Panc1 (cell line): ENCODE results near the gene AFG1L. TPM values are rescaled to one million over a fixed set of nuclear protein-coding genes. Genes with fewer than 3 reads are reported as not detected.

Experiments used
- ATAC-seq: fragments of 200-7000 bp; cut with Tn5 transposase; 2 replicates; pipeline ENCODE4 v1.9.1; 2020; ENCODE audit warnings: mild to moderate bottlenecking, moderate library complexity
- BruUV-seq: library from RNA; stranded (reverse); fragments of 400-500 nt; replicated peaks from 2 replicates; lab custom pipeline; 2021; lab: Mats Ljungman, UMichigan
- CTCF ChIA-PET: fragments of 300-600 bp; sonication (Branson Sonifier 250); formaldehyde crosslinking; loops from one replicate; lab custom pipeline; 2022; ENCODE audit warnings: antibody characterized with exemption; lab: Charles Lee
- POLR2A ChIA-PET: fragments of 300-600 bp; sonication (Branson Sonifier 250); formaldehyde crosslinking; loops from one replicate; lab custom pipeline; 2022; ENCODE audit warnings: antibody characterized with exemption; lab: Charles Lee
- DNase-seq: peaks from one replicate; pipeline ENCODE4 v3.0.0-alpha.2; 2010; ENCODE audit warnings: low read depth, low spot score
- H3K27ac ChIP-seq: 2 replicates; pipeline ENCODE4 v1.5.1; 2011; ENCODE audit warnings: mild to moderate bottlenecking, low read length, inconsistent platforms
- H3K27me3 ChIP-seq: fragments of 200-500 bp; sonication (Bioruptor generic); 2 replicates; pipeline ENCODE4 v1.6.0; 2014; ENCODE audit warnings: low read length, inconsistent platforms; ENCODE audit not compliant: control insufficient read depth, insufficient read depth
- H3K36me3 ChIP-seq: fragments of 200-500 bp; sonication (Bioruptor generic); 2 replicates; pipeline ENCODE4 v1.5.1; 2014; ENCODE audit warnings: inconsistent platforms, mild to moderate bottlenecking, low read length, moderate library complexity; ENCODE audit not compliant: control insufficient read depth, insufficient read depth
- H3K4me1 ChIP-seq: 2 replicates; pipeline ENCODE4 v1.5.1; 2011; ENCODE audit warnings: inconsistent platforms, mild to moderate bottlenecking, low read length, moderate library complexity; ENCODE audit not compliant: control insufficient read depth, insufficient read depth
- H3K4me3 ChIP-seq, 2 experiments: 2 replicates each; pipeline ENCODE4 v1.5.1; 2011 to 2012; ENCODE audit warnings: low read depth in 2 of 2, low read length in 2 of 2, mild to moderate bottlenecking in 2 of 2, inconsistent platforms in 1 of 2, moderate library complexity in 1 of 2
- H3K9me3 ChIP-seq: fragments of 200-500 bp; sonication (Bioruptor generic); 2 replicates; pipeline ENCODE4 v1.5.1; 2014; ENCODE audit warnings: low read depth, mild to moderate bottlenecking, inconsistent platforms, low read length, moderate library complexity; ENCODE audit not compliant: control insufficient read depth, insufficient read depth
- CTCF ChIP-seq: fragments of 450-650 bp; IDR thresholded peaks from 2 replicates; pipeline ENCODE4 v1.5.1; 2017; ENCODE audit warnings: mild to moderate bottlenecking
- POLR2AphosphoS5 ChIP-seq: IDR thresholded peaks from 2 replicates; pipeline ENCODE4 v1.6.1; 2012; ENCODE audit warnings: mild to moderate bottlenecking, low read depth, low read length, moderate library complexity
- REST ChIP-seq, 2 experiments: IDR thresholded peaks; 2 replicates each; pipeline ENCODE4 v1.6.1; 2011 to 2012; ENCODE audit warnings: low read depth in 2 of 2, control low read depth in 1 of 2, low read length in 1 of 2, mild to moderate bottlenecking in 1 of 2, moderate library complexity in 1 of 2; ENCODE audit not compliant: insufficient read depth in 1 of 2
- SIN3A ChIP-seq: IDR thresholded peaks from 2 replicates; pipeline ENCODE4 v1.6.1; 2012; ENCODE audit warnings: low read depth, mild to moderate bottlenecking, low read length, moderate library complexity, borderline replicate concordance; ENCODE audit not compliant: insufficient read depth
- TCF7L2 ChIP-seq: IDR thresholded peaks from 2 replicates; pipeline ENCODE4 v1.6.1; 2011; ENCODE audit warnings: mild to moderate bottlenecking, low read depth, low read length, inconsistent platforms
- in situ Hi-C: cut with HindIII; loops from 2 replicates; pipeline ENCODE4 v1.10.0; 2016; ENCODE audit warnings: low sequenced_read_pairs, low pct_unique_long_range_greater_than_20kb
- intact Hi-C: fragments of 100-400 bp; cut with micrococcal nuclease; formaldehyde crosslinking; loops from one replicate; pipeline ENCODE4 v1.10.0; 2022; ENCODE audit not compliant: unreplicated experiment
- total RNA-seq: library from RNA; stranded (reverse); gene quantifications from one replicate; pipeline ENCODE4 v1.2.1, GENCODE V29; 2021; ENCODE audit not compliant: unreplicated experiment

AFG1L gene
- total RNA-seq, 1 experiment from 2014 or later, result 12.4 TPM

GRCh38 chr6:108501559-108501958 lies 206.7 kb downstream of the AFG1L start:
- TF ChIP-seq CTCF (no peak), TCF7L2 (no peak), REST (IDR thresholded peaks at IDR 0.05; ENCODE audit: insufficient read depth in 1 of 2, low read depth in 2 of 2, low read length in 1 of 2) (no peak), POLR2AphosphoS5 (no peak), SIN3A (no peak)
- ATAC-seq (no peak), DNase-seq (no peak)
- Histone ChIP-seq H3K36me3 (no peaks in the 10 kb centered on the region), H3K4me3 (no peak overlapping the region), H3K9me3 (no peaks in the 10 kb centered on the region), H3K4me1 (no peaks in the 10 kb centered on the region), H3K27ac (no peak overlapping the region), H3K27me3 (no peaks in the 10 kb centered on the region)
- CTCF ChIA-PET, result no interaction called here
- intact Hi-C loops (no loop called here), in situ Hi-C loops (no loop called here)
- no TSS peak for BruUV-seq
- POLR2A ChIA-PET, result no interaction called here

- in situ Hi-C loops (no loop called here), intact Hi-C loops (no loop called here)
- no peaks in the 10 kb centered on the region for H3K4me1 ChIP-seq
- CTCF ChIA-PET, result no interaction called here
- ATAC-seq, result no peak
- DNase-seq, result no peak
- H3K27ac ChIP-seq, result no peak overlapping the region
- no peaks in the 10 kb centered on the region for H3K36me3 ChIP-seq
- no peak overlapping the region for H3K4me3 ChIP-seq
- no peak for TF ChIP-seq REST (IDR thresholded peaks at IDR 0.05; ENCODE audit: insufficient read depth in 1 of 2, low read depth in 2 of 2, low read length in 1 of 2)
- TF ChIP-seq TCF7L2, result no peak
- TF ChIP-seq SIN3A, result no peak
- no peak for TF ChIP-seq CTCF
- no peak for TF ChIP-seq POLR2AphosphoS5
- BruUV-seq, result no TSS peak
- POLR2A ChIA-PET, result no interaction called here
- no peaks in the 10 kb centered on the region for H3K27me3 ChIP-seq
- no peaks in the 10 kb centered on the region for H3K9me3 ChIP-seq
These were observed 208.0 kb downstream of the AFG1L start for GRCh38 chr6:108502832-108503231.
